Uterine smooth muscle cell (primary cell): Measurements from ENCODE around the gene CX3CL1. TPM values are rescaled to one million over a fixed set of nuclear protein-coding genes. Genes with fewer than 3 reads are reported as not detected.

Experiments used
- total RNA-seq: library from RNA; depleted of rRNA; stranded (reverse); fragments of >200 nt; gene quantifications from 2 replicates; pipeline ENCODE4 v1.2.3, GENCODE V29; 2014

The CX3CL1 gene
- total RNA-seq: under 0.01 TPM in 1 of 2 replicates, not detected in the other

DNA sequence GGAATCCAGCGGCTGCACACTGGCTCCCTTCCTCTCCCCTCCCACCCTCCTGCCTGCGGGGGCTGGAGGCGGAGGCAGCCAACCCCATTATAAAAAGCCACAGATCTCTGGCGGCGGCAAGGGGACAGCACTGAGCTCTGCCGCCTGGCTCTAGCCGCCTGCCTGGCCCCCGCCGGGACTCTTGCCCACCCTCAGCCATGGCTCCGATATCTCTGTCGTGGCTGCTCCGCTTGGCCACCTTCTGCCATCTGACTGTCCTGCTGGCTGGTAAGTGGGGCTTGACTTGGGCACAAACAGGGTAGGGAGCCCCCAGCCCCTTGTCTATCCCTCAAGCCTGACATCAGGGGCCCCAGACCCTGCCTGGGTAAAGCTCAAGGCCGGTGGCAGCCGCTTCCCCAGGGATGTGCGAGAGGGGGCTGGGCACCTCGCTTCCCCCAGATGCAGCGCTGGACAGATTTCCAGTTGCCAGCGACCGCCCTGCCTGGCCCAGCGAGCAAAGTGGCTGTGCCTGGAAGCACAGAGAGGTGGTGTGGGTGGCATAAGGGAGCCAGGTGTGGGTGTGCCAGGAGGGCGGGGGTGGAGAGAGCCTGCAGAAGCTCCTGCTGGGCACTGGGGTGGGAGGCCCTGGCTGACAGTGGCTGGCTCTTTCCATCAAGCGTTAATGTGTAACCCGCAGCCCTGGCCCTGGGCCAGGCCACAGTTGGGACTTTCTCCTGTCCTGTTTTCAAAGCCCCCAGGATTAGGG is at the start of gene CX3CL1:
TSS of gene CX3CL1 (plus strand) at position 119 of the 745 bp plus-strand sequence. CDS start at position 198, 79 bp downstream.

GRCh38 chr16:57358527-57359095 is 13.7 kb upstream of the CX3CL1 start, which contains the start of gene CCL22:
Gene CCL22, plus strand, starts transcription at chr16:57358783. Its CDS starts 34 bp downstream, at chr16:57358817.

DNA sequence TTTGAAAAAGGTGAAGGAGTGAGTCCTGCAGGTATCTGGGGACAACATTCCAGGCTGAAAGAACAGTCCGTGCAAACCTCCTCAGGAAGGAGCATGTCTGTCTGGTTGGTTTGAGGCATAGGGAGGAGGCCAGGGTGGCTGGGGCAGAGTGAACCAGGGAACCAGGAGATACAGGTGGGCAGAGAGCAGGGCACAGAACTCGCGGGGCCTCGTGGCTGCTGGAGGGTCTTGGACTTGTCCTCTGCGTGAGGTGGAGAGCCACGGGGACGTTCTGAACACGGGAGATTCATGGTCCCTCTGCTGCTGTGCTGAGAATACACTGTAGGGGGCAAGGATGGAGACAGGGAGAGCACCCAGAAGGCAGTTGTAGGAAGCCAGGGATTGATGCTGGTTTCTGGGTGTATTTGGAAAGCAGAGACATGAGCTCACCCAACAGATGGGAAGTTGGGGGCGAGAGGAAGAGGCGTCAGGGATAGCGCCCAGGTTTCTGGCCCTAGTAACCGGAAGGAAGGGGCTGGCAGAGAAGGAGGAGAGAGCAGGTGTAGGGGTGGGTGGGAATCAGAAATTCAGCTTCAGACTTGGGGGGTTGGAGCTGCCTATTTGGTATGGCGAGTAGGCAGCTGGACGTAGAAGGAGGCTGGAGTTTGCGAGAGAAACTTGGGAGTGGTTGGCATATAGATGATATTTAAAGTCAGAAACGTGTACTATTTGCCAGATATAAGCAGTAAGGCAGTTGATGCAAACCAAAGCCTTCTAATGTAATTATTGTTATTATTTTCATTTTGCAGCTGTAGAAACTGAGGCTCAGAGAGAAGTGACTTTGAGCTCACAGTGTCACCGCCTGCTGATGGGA is 31.9 kb downstream of the CX3CL1 start, which contains the start of gene CCL17:
TSS of gene CCL17 (plus strand) at position 803 of the 853 bp plus-strand sequence. CDS start 9,166 bp downstream, outside the sequence.

Other genes with a start within 250 kb of the CX3CL1 start
- gene PSME3IP1, start 186.5 kb upstream of the CX3CL1 start, total RNA-seq: 67.7 and 106 TPM in 2 replicates
- gene RSPRY1, start 186.2 kb upstream of the CX3CL1 start, total RNA-seq: 40.2 and 43.1 TPM in 2 replicates
- gene ARL2BP, start 127.2 kb upstream of the CX3CL1 start, total RNA-seq: 65.2 and 65.3 TPM in 2 replicates
- 0.12 TPM in 1 of 2 replicates, not detected in the other for gene PLLP, start 87.8 kb upstream of the CX3CL1 start, total RNA-seq
- not detected in 2 replicates for gene CCL22, start 13.7 kb upstream of the CX3CL1 start, total RNA-seq
- gene CCL17, start 32.3 kb downstream of the CX3CL1 start, total RNA-seq: not detected in 2 replicates
- 34.6 and 47.1 TPM in 2 replicates for gene CIAPIN1, start 74.9 kb downstream of the CX3CL1 start, total RNA-seq
- gene COQ9, start 75.0 kb downstream of the CX3CL1 start, total RNA-seq: 52.4 and 52.7 TPM in 2 replicates
- 90.2 and 115 TPM in 2 replicates for gene POLR2C, start 90.2 kb downstream of the CX3CL1 start, total RNA-seq
- gene DOK4, start 114.0 kb downstream of the CX3CL1 start, total RNA-seq: 24.7 and 26.9 TPM in 2 replicates
- 12.4 and 27.4 TPM in 2 replicates for gene CCDC102A, start 164.1 kb downstream of the CX3CL1 start, total RNA-seq
- not detected in 2 replicates for gene ADGRG5, start 170.2 kb downstream of the CX3CL1 start, total RNA-seq